GM18873 (cell line): ENCODE results near the gene OR52E4.

Experiments used
- ATAC-seq: cut with Tn5 transposase; IDR thresholded peaks from one replicate; pipeline ENCODE4 v1.9.1; 2021; ENCODE audit warnings: mild to moderate bottlenecking, moderate library complexity, moderate number of reproducible peaks; ENCODE audit not compliant: unreplicated experiment, low FRiP score

OR52E4 gene

GRCh38 chr11:5928811-5929210 lies 48.4 kb downstream of the OR52E4 start:
- no peak for ATAC-seq

DNA sequence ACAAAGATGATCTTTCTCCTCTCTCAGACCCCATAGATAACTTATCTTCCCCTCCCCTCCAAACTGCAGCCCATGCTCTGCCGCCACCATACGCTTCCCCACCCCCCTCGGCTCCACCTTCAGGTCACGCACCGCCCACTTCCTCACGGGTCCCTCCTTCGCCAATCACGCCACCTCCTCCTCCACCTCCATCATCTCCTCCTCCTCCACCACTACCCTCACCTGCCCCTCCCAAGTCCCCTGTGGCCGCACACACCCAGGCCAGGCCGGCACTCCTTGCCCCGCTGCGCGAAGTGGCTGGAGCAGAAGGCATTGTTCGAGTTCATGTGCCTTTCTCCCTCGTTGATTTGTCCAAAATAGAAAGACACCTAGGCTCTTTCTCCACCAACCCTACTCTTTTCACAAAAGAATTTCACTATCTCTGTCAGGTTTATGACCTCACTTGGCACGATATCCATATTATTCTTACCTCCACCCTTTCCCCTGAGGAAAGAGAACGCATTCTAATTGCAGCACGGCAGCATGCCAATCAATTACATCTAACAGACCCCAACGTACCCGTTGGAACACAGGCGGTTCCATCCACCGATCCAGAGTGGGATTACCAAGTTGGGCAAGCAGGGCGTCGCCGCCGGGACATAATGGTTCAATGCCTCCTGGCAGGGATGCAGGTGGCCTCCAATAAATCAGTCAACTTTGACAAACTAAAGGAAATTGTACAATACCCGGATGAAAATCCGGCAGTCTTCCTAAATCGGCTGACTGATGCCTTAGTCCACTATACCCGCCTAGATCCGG lies 49.3 kb downstream of the OR52E4 start:
- ATAC-seq: no peak

DNA sequence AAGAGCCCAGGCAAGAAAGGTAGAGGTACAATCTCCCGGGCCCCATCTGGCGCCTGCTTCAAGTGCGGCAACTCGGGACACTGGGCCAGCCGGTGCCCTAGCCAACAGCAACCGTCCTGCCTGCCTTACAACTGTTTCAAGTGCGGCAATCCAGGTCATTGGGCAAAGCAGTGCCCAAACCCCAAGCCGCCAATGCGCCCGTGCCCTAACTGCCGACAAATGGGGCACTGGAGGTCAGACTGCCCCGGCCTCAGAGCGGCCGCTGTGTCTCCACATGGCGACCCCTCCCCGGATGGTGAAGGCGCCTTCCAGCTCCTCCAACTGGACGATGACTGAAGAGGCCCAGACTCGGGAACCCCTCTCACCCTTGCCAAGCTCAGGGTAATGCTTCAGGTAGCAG lies 50.2 kb downstream of the OR52E4 start:
- no peak for ATAC-seq

DNA sequence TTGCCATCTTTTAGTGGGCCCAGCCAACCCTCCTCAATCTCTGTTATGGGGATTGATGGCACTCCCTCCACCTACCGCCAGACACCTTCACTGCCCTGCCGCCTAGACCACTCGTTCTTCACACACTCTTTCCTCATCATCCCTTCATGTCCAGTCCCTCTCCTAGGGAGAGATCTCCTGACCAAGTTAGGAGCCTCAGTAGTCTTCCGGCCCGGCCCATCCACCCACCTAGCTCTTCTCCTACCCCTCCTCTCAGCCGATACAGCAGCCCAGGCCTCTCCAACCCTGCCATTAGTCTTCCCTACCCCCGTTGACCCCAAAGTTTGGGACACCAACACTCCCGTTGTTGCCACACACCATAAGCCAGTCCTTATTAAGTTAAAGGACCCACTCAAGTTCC lies 50.6 kb downstream of the OR52E4 start:
- ATAC-seq: no peak

DNA sequence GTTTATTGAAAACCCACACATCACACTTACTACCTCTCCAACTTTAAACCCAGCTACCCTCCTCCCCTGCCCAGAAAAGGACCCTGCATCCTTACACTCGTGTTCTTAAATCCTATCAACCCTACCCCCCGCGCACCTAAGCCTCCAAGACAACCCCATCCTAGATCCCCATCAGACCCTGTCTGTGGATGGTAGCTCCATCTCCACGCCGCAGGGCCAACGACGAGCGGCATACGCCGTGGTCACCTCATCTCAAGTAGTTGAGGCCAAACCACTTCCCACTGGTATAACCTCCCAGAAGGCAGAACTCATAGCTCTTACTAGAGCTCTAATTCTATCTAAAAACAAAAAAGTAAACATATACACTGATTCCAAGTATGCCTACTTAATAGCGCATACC lies 52.2 kb downstream of the OR52E4 start:
- ATAC-seq: no peak

DNA sequence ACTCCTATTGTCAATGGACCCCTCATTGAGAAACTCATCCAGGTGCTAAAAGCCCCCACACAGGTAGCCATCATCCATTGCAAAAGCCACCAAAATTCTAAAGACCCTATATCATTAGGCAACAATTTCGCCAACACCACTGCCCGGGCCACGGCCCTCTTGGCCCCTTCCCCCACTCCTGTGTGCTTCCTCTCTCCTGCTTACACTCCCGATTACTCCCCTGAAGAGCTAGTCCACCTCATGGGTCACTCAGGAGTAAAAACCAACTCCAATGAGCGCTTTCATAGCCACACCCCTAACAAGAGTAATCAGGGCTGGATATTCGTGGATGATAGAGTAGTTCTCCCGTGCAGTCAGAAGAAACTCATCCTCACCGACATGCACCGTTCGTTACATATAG lies 52.7 kb downstream of the OR52E4 start:
- no peak for ATAC-seq
